ENCODE measurements around the gene RTN4RL1. TPM values are rescaled to one million over a fixed set of nuclear protein-coding genes. Genes with fewer than 3 reads are reported as not detected.

RTN4RL1 gene
- polyA plus RNA-seq, 1 donor (not counting 4 experiments of a cell fraction or from before 2014, with no cell fraction given): 2.3 TPM

DNA sequence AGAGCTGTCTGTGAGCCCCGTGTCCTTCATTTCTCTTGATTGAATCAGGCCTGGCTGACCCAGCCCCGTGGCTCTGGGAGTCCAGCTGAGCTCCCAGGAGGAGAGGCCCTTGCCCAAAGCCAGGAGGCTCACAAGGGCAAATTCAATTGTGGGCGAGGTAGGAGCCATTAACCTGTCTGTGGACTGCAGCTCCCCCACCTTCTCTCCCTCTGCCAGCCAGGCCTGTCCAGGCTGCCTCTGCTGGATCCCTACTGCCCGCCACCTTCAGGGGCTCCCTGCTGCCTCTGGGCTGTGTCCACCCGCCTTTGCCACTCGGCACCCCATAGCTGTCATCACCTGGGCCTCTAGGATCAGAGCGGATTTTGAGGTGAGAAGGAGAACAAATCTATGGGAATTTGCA is 61.9 kb downstream of the RTN4RL1 start:
- no peak for TF ChIP-seq EZH2 (IDR thresholded peaks at IDR 0.05; ENCODE audit: low read length)
- TF ChIP-seq, protein P1, sequence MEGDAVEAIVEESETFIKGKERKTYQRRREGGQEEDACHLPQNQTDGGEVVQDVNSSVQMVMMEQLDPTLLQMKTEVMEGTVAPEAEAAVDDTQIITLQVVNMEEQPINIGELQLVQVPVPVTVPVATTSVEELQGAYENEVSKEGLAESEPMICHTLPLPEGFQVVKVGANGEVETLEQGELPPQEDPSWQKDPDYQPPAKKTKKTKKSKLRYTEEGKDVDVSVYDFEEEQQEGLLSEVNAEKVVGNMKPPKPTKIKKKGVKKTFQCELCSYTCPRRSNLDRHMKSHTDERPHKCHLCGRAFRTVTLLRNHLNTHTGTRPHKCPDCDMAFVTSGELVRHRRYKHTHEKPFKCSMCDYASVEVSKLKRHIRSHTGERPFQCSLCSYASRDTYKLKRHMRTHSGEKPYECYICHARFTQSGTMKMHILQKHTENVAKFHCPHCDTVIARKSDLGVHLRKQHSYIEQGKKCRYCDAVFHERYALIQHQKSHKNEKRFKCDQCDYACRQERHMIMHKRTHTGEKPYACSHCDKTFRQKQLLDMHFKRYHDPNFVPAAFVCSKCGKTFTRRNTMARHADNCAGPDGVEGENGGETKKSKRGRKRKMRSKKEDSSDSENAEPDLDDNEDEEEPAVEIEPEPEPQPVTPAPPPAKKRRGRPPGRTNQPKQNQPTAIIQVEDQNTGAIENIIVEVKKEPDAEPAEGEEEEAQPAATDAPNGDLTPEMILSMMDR (optimal IDR thresholded peaks at IDR 0.05 in 1 of 3, IDR thresholded peaks at IDR 0.05 in 1 of 3, conservative IDR thresholded peaks at IDR 0.05 in 1 of 3; ENCODE audit: extremely low read depth in 1 of 3, insufficient read depth in 2 of 3, low read length in 3 of 3): no peak

DNA sequence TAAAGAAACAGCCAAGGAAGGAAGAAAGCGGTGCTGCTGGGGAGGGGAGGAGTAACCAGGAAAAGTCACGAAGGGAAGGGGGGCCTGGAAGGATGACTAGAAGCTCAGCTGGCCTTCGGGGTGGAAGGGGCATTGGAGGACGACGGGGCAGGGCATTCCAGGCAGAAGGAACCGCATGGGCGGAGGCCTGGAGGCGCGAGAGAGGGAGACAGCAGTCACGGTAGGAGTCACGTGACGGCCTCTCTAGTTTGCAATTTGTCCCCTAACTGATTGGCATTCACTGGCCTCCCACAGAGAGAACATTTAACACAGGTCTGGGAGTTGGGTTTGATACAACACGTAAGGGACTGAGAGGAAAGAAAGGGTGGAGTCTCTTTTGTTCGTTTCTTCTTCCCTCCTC is 63.9 kb downstream of the RTN4RL1 start:
- H3K27me3 ChIP-seq (ENCODE audit: control insufficient read depth, extremely low read depth, insufficient read depth, low read length): no peaks in the 10 kb centered on the region
- H3K9me1 ChIP-seq (ENCODE audit: control insufficient read depth, extremely low read depth, insufficient read depth, low read length): no peaks in the 10 kb centered on the region
- no peak for FAIRE-seq
- DNase-seq (ENCODE audit: low read depth, low spot score): no peak
- H3K36me3 ChIP-seq (ENCODE audit: control insufficient read depth in 2 of 2, extremely low read depth in 1 of 2, insufficient read depth in 2 of 2, low read length in 2 of 2): no peaks in the 10 kb centered on the region
- no peaks in the 10 kb centered on the region for H3K4me1 ChIP-seq (ENCODE audit: control insufficient read depth, extremely low read depth, insufficient read depth, low read length)
- H3K79me2 ChIP-seq (ENCODE audit: control insufficient read depth, insufficient read depth, low read length): no peaks in the 10 kb centered on the region
- H3K9me3 ChIP-seq (ENCODE audit: control insufficient read depth, low read depth, low read length): no peaks in the 10 kb centered on the region
- H4K20me1 ChIP-seq (ENCODE audit: control insufficient read depth, extremely low read depth, insufficient read depth, low read length): no peaks in the 10 kb centered on the region
- no peak overlapping the region for H3K9ac ChIP-seq (ENCODE audit: control insufficient read depth, extremely low read depth, insufficient read depth, low read length)
- dilution Hi-C loops (cut with MboI; ENCODE audit: extremely low pct_ligation_motif_present, low sequenced_read_pairs): no loop called here
- no peak overlapping the region for H3K4me2 ChIP-seq (ENCODE audit: control insufficient read depth, extremely low read depth, insufficient read depth, low read depth, low read length)
- TF ChIP-seq, protein P1 (optimal IDR thresholded peaks at IDR 0.05 in 1 of 3, IDR thresholded peaks at IDR 0.05 in 1 of 3, conservative IDR thresholded peaks at IDR 0.05 in 1 of 3; ENCODE audit: extremely low read depth in 1 of 3, insufficient read depth in 2 of 3, low read length in 3 of 3): no peak
- TF ChIP-seq EZH2 (IDR thresholded peaks at IDR 0.05; ENCODE audit: low read length): no peak
- no peak overlapping the region for H2AFZ ChIP-seq (ENCODE audit: control insufficient read depth, low read length)
- no peak overlapping the region for H3K4me3 ChIP-seq (ENCODE audit: control insufficient read depth in 2 of 3, extremely low read depth in 1 of 3, insufficient read depth in 2 of 3, low read depth in 1 of 3, low read length in 3 of 3)
- no peak overlapping the region for H3K27ac ChIP-seq (ENCODE audit: control insufficient read depth, insufficient read depth, low read length)

More for the DNA sequence above, 61.9 kb downstream of the RTN4RL1 start:
- H3K36me3 ChIP-seq (ENCODE audit: control insufficient read depth in 2 of 2, extremely low read depth in 1 of 2, insufficient read depth in 2 of 2, low read length in 2 of 2): no peaks in the 10 kb centered on the region
- H4K20me1 ChIP-seq (ENCODE audit: control insufficient read depth, extremely low read depth, insufficient read depth, low read length): no peaks in the 10 kb centered on the region
- no peak overlapping the region for H2AFZ ChIP-seq (ENCODE audit: control insufficient read depth, low read length)
- no peak for DNase-seq (ENCODE audit: low read depth, low spot score)
- H3K4me1 ChIP-seq (ENCODE audit: control insufficient read depth, extremely low read depth, insufficient read depth, low read length): no peaks in the 10 kb centered on the region
- FAIRE-seq: no peak
- no peak overlapping the region for H3K4me3 ChIP-seq (ENCODE audit: control insufficient read depth in 2 of 3, extremely low read depth in 1 of 3, insufficient read depth in 2 of 3, low read depth in 1 of 3, low read length in 3 of 3)
- no peaks in the 10 kb centered on the region for H3K79me2 ChIP-seq (ENCODE audit: control insufficient read depth, insufficient read depth, low read length)
- no peaks in the 10 kb centered on the region for H3K9me1 ChIP-seq (ENCODE audit: control insufficient read depth, extremely low read depth, insufficient read depth, low read length)
- dilution Hi-C loops (cut with MboI; ENCODE audit: extremely low pct_ligation_motif_present, low sequenced_read_pairs): no loop called here
- no peak overlapping the region for H3K4me2 ChIP-seq (ENCODE audit: control insufficient read depth, extremely low read depth, insufficient read depth, low read depth, low read length)
- no peaks in the 10 kb centered on the region for H3K27me3 ChIP-seq (ENCODE audit: control insufficient read depth, extremely low read depth, insufficient read depth, low read length)
- H3K27ac ChIP-seq (ENCODE audit: control insufficient read depth, insufficient read depth, low read length): no peak overlapping the region
- no peaks in the 10 kb centered on the region for H3K9me3 ChIP-seq (ENCODE audit: control insufficient read depth, low read depth, low read length)
- no peak overlapping the region for H3K9ac ChIP-seq (ENCODE audit: control insufficient read depth, extremely low read depth, insufficient read depth, low read length)

Measured in keratinocyte (primary cell).